Aorta (tissue), 5 donors: ENCODE results near the gene PEAR1. TPM values are rescaled to one million over a fixed set of nuclear protein-coding genes. Genes with fewer than 3 reads are reported as not detected.

Experiments used
- ATAC-seq: fragments of 200-7000 bp; cut with Tn5 transposase; one replicate; pipeline ENCODE4 v1.9.1; 2022; ENCODE audit warnings: moderate library complexity; ENCODE audit not compliant: low FRiP score
- DNase-seq, 2 donors: peaks; one replicate each; pipeline ENCODE4 v3.0.0-alpha.2; 2020
- H3K27ac ChIP-seq, 2 donors: one replicate each; pipeline ENCODE4 v1.5.1; 2013; ENCODE audit warnings: low read length in 2 of 2, mild to moderate bottlenecking in 2 of 2, moderate library complexity in 2 of 2, control low read depth in 1 of 2, inconsistent platforms in 1 of 2, low read depth in 1 of 2
- H3K27me3 ChIP-seq, 2 donors: one replicate each; pipeline ENCODE4 v1.6.1; 2013; ENCODE audit warnings: control low read depth in 1 of 2, low read length in 1 of 2, mild to moderate bottlenecking in 1 of 2, moderate library complexity in 1 of 2; ENCODE audit not compliant: insufficient read depth in 2 of 2, control insufficient read depth in 1 of 2
- H3K36me3 ChIP-seq, 2 donors: one replicate each; pipeline ENCODE4 v1.6.1; 2013; ENCODE audit warnings: control low read depth in 1 of 2, low read length in 1 of 2, mild to moderate bottlenecking in 1 of 2; ENCODE audit not compliant: insufficient read depth in 2 of 2, control insufficient read depth in 1 of 2
- H3K4me1 ChIP-seq, 2 donors: one replicate each; pipeline ENCODE4 v1.6.1; 2013; ENCODE audit warnings: low read length in 2 of 2, control low read depth in 1 of 2, mild to moderate bottlenecking in 1 of 2, moderate library complexity in 1 of 2; ENCODE audit not compliant: insufficient read depth in 2 of 2, control insufficient read depth in 1 of 2
- H3K4me3 ChIP-seq, 2 donors: one replicate each; pipeline ENCODE4 v1.5.1; 2013; ENCODE audit warnings: low read length in 2 of 2, control low read depth in 1 of 2, mild to moderate bottlenecking in 1 of 2
- H3K9me3 ChIP-seq: one replicate; pipeline ENCODE4 v1.6.1; 2013; ENCODE audit warnings: mild to moderate bottlenecking, low read length; ENCODE audit not compliant: control insufficient read depth
- WGBS, 2 donors: extraction: QIAGEN DNeasy Blood & Tissue Kit; methylation state at CpG; one replicate each; pipeline ENCODE4 v1.1.7; 2013; 5-methylcytosine and 5-hydroxymethylcytosine counted together
- intact Hi-C, 2 donors: fragments of 100-400 bp; cut with DNase I; formaldehyde crosslinking; loops; one replicate each; pipeline versions ENCODE4 v1.14.2 to v1.15.0; 2022
- polyA plus RNA-seq, 2 donors: library from polyadenylated mRNA; stranded (reverse); fragments of 200-250 nt; gene quantifications; one replicate each; pipeline ENCODE4 v1.2.3, GENCODE V29; 2013
- total RNA-seq, 2 donors: library from RNA; stranded (reverse); fragmentation: NEBNext Ultra II Directional; extraction: Animal tissue kit (Norgen Biotek cat#: 25700); gene quantifications; one replicate each; pipeline ENCODE4 v1.2.1, GENCODE V29; 2021
- donor health status: healthy with polysubstance abuse.
- donor health status: Bipolar disorder and iron deficiency.
- donor health status: DM: no; HTN: no; CAD: no.
- donor health status: DM: no; HTN: no; CAD: no.
- donor health status: DM: yes; HTN: yes; CAD: no.

Gene PEAR1
- total and polyA plus RNA-seq, 4 donors: 5.6 to 46.6 (median 25.1) TPM

- Histone ChIP-seq H3K4me1 (no peaks in the 10 kb centered on the region), H3K36me3 (no peaks in the 10 kb centered on the region), H3K27ac (no peak overlapping the region), H3K4me3 (no peak overlapping the region), H3K27me3 (no peaks in the 10 kb centered on the region), H3K9me3 (no peaks in the 10 kb centered on the region)
- peak; percentile 86 to 92 for DNase-seq
- ATAC-seq: peak; percentile 69
- WGBS, 2 donors: 44 to 49% methylated on average over 8 of the region's 8 CpGs
- intact Hi-C loops: loop anchor here (1.0 to 10.0 kb wide), 7 partner anchors 37 to 203 kb away; partner anchors contain the start of genes ISG20L2 (in 1 of the 2) and METTL25B (in 1 of the 2)
Observed at GRCh38 chr1:156889802-156890580, 3.5 kb upstream of the PEAR1 start.

GRCh38 chr1:156892190-156893047, 1.1 kb upstream of the PEAR1 start:
- Histone ChIP-seq H3K4me1 (no peaks in the 10 kb centered on the region), H3K9me3 (no peaks in the 10 kb centered on the region), H3K27me3 (no peaks in the 10 kb centered on the region), H3K27ac (no peak overlapping the region), H3K36me3 (no peaks in the 10 kb centered on the region), H3K4me3 (no peak overlapping the region)
- 7 to 11% methylated on average over 45 to 48 of the region's 48 CpGs for WGBS, 2 donors
- peak; percentile 94 to 98 for DNase-seq
- intact Hi-C loops: loop anchor here in 1 of 2 donors (5.0 to 10.0 kb wide), 4 partner anchors 35 to 205 kb away; partner anchors contain the start of genes ISG20L2 and METTL25B
- ATAC-seq: peak; percentile 92

GRCh38 chr1:156894001-156894400, 483 bp downstream of the PEAR1 start:
- H3K27me3 ChIP-seq: no peaks in the 10 kb centered on the region
- intact Hi-C loops: loop anchor here in 1 of 2 donors (5.0 to 10.0 kb wide), 4 partner anchors 33 to 207 kb away; partner anchors contain the start of genes ISG20L2 and METTL25B
- no peaks in the 10 kb centered on the region for H3K9me3 ChIP-seq
- peak overlapping the region in 1 of 2 donors; percentile 24 for H3K4me3 ChIP-seq
- H3K4me1 ChIP-seq: no peaks in the 10 kb centered on the region
- DNase-seq (no peak), ATAC-seq (no peak)
- H3K36me3 ChIP-seq: no peaks in the 10 kb centered on the region
- 25 to 43% methylated on average over 5 of the region's 5 CpGs for WGBS, 2 donors
- H3K27ac ChIP-seq: peak overlapping the region in 1 of 2 donors; percentile 49

GRCh38 chr1:156894711-156895454, 1.4 kb downstream of the PEAR1 start:
- H3K4me1 ChIP-seq: no peaks in the 10 kb centered on the region
- H3K36me3 ChIP-seq: no peaks in the 10 kb centered on the region
- H3K27ac ChIP-seq: peak overlapping the region in 1 of 2 donors; percentile 23
- intact Hi-C loops: loop anchor here in 1 of 2 donors (5.0 to 10.0 kb wide), 4 partner anchors 32 to 208 kb away; partner anchors contain the start of genes ISG20L2 and METTL25B
- no peak for DNase-seq
- WGBS, 2 donors: 47 to 59% methylated on average over 12 of the region's 12 CpGs
- no peaks in the 10 kb centered on the region for H3K9me3 ChIP-seq
- H3K27me3 ChIP-seq: no peaks in the 10 kb centered on the region
- no peak overlapping the region for H3K4me3 ChIP-seq
- peak; percentile 59 for ATAC-seq

GRCh38 chr1:156895455-156895812, 1.9 kb downstream of the PEAR1 start:
- DNase-seq (no peak), ATAC-seq (no peak)
- intact Hi-C loops: loop anchor here in 1 of 2 donors (10.0 kb wide), 1 partner anchor 179 kb away; no protein-coding TSS in a partner anchor
- Histone ChIP-seq H3K4me3 (no peak overlapping the region), H3K9me3 (no peaks in the 10 kb centered on the region), H3K27ac (peak overlapping the region in 1 of 2 donors; percentile 23), H3K27me3 (no peaks in the 10 kb centered on the region), H3K4me1 (no peaks in the 10 kb centered on the region), H3K36me3 (no peaks in the 10 kb centered on the region)
- WGBS, 2 donors: 70 to 74% methylated on average over 4 of the region's 4 CpGs

GRCh38 chr1:156895927-156896326, 2.4 kb downstream of the PEAR1 start:
- H3K27me3 ChIP-seq: no peaks in the 10 kb centered on the region
- ATAC-seq: no peak
- H3K27ac ChIP-seq: no peak overlapping the region
- DNase-seq: no peak
- intact Hi-C loops: loop anchor here in 1 of 2 donors (10.0 kb wide), 1 partner anchor 179 kb away; no protein-coding TSS in a partner anchor
- no peaks in the 10 kb centered on the region for H3K9me3 ChIP-seq
- no peaks in the 10 kb centered on the region for H3K36me3 ChIP-seq
- H3K4me3 ChIP-seq: no peak overlapping the region
- no peaks in the 10 kb centered on the region for H3K4me1 ChIP-seq
- WGBS, 2 donors: 55 to 67% methylated on average over 6 of the region's 6 CpGs

GRCh38 chr1:156896490-156897033, 3.0 kb downstream of the PEAR1 start:
- H3K27me3 ChIP-seq: no peaks in the 10 kb centered on the region
- intact Hi-C loops: loop anchor here in 1 of 2 donors (10.0 kb wide), 1 partner anchor 178 kb away; no protein-coding TSS in a partner anchor
- no peaks in the 10 kb centered on the region for H3K9me3 ChIP-seq
- H3K27ac ChIP-seq: peak overlapping the region in 1 of 2 donors; percentile 16
- H3K36me3 ChIP-seq: no peaks in the 10 kb centered on the region
- no peaks in the 10 kb centered on the region for H3K4me1 ChIP-seq
- no peak overlapping the region for H3K4me3 ChIP-seq
- 76 to 87% methylated on average over 16 of the region's 16 CpGs for WGBS, 2 donors
- DNase-seq (peak in 1 of 2 donors; percentile 68), ATAC-seq (no peak)
